ENCODE results near the gene PSD4.

GRCh38 chr2:113207021-113207420 is 33.2 kb downstream of the PSD4 start:
- TF ChIP-seq POLR2A (IDR thresholded peaks at IDR 0.05; ENCODE audit: low read depth, low read length) = no peak
- TF ChIP-seq POLR2AphosphoS5 (IDR thresholded peaks at IDR 0.05; ENCODE audit: low read depth, low read length) = no peak
- no peak for TF ChIP-seq TAF1 (IDR thresholded peaks at IDR 0.05; ENCODE audit: low read depth, low read length)
- no peak for TF ChIP-seq SPI1 (IDR thresholded peaks at IDR 0.05; ENCODE audit: low read depth, low read length)
- TF ChIP-seq POU2F2 (IDR thresholded peaks at IDR 0.05; ENCODE audit: low read depth, low read length) = no peak
